ENCODE measurements around the gene DAP. TPM values are rescaled to one million over a fixed set of nuclear protein-coding genes. Genes with fewer than 3 reads are reported as not detected.
"Not testable (repeated sequence)": the region's sequence is repeated elsewhere in the genome, so short reads cannot be mapped to it uniquely, and the experiment has no call there.

The DAP gene
- total RNA-seq, 4 donors from 2014 or later = 33.6 to 71.4 (median 47.9) TPM

GRCh38 chr5:10719965-10720364, 41.1 kb downstream of the DAP start:
- Histone ChIP-seq H3K4me3 (no peak overlapping the region), H3K27me3 (no peaks in the 10 kb centered on the region), H3K9me3 (no peaks in the 10 kb centered on the region), H3K36me3 (no peaks in the 10 kb centered on the region), H3K4me1 (peaks cover 0 to 11% (median 4%) of the 10 kb centered on the region in 4 donors), H3K27ac (no peak overlapping the region)
- WGBS, 2 donors (ENCODE audit: low coverage in 1 of 2) = 83 to 92% methylated on average over 2 of the region's 2 CpGs
- intact Hi-C loops (cut with DNase I; ENCODE audit: low total_unique reads) = no loop called here
- in situ Hi-C loops (cut with MboI; ENCODE audit: low pct_ligation_motif_present in 1 of 4, low pct_unique_long_range_greater_than_20kb in 1 of 4, low sequenced_read_pairs in 3 of 4) = no loop called here
- no peak for TF ChIP-seq POLR2A (IDR thresholded peaks at IDR 0.05)
- TF ChIP-seq CTCF (IDR thresholded peaks at IDR 0.05) = no peak
- no peak for TF ChIP-seq EP300 (IDR thresholded peaks at IDR 0.05; ENCODE audit: low read depth)
- no peak for TF ChIP-seq POLR2AphosphoS5 (IDR thresholded peaks at IDR 0.05)
- DNase-seq = no peak

- DNase-seq; H3K4me1 ChIP-seq; H3K36me3 ChIP-seq; H3K27me3 ChIP-seq; in situ Hi-C loops (cut with MboI; ENCODE audit: low pct_ligation_motif_present in 1 of 4, low pct_unique_long_range_greater_than_20kb in 1 of 4, low sequenced_read_pairs in 3 of 4); H3K9me3 ChIP-seq; H3K27ac ChIP-seq; H3K4me3 ChIP-seq; intact Hi-C loops (cut with DNase I; ENCODE audit: low total_unique reads): not testable (repeated sequence)
- 100% methylated on average over 1 of the region's 1 CpG for WGBS, 2 donors (ENCODE audit: low coverage in 1 of 2)
These were observed 42.4 kb downstream of the DAP start for GRCh38 chr5:10718617-10719016.

GRCh38 chr5:10716825-10717224, 44.2 kb downstream of the DAP start:
- H3K9me3 ChIP-seq; in situ Hi-C loops (cut with MboI; ENCODE audit: low pct_ligation_motif_present in 1 of 4, low pct_unique_long_range_greater_than_20kb in 1 of 4, low sequenced_read_pairs in 3 of 4); DNase-seq; H3K36me3 ChIP-seq; H3K4me3 ChIP-seq; H3K27me3 ChIP-seq; H3K27ac ChIP-seq; H3K4me1 ChIP-seq; intact Hi-C loops (cut with DNase I; ENCODE audit: low total_unique reads): not testable (repeated sequence)
- WGBS, 2 donors (ENCODE audit: low coverage in 1 of 2) = 97 to 100% methylated on average over 3 of the region's 3 CpGs

GRCh38 chr5:10715605-10716290, 45.3 kb downstream of the DAP start:
- in situ Hi-C loops (cut with MboI; ENCODE audit: low pct_ligation_motif_present in 1 of 4, low pct_unique_long_range_greater_than_20kb in 1 of 4, low sequenced_read_pairs in 3 of 4) = no loop called here
- Histone ChIP-seq H3K27me3 (no peaks in the 10 kb centered on the region), H3K4me3 (no peak overlapping the region), H3K36me3 (no peaks in the 10 kb centered on the region), H3K27ac (no peak overlapping the region), H3K9me3 (no peaks in the 10 kb centered on the region), H3K4me1 (no peaks in the 10 kb centered on the region)
- DNase-seq = no peak
- 77 to 89% methylated on average over 9 of the region's 9 CpGs for WGBS, 2 donors (ENCODE audit: low coverage in 1 of 2)
- TF ChIP-seq POLR2AphosphoS5 (IDR thresholded peaks at IDR 0.05) (no peak), EP300 (IDR thresholded peaks at IDR 0.05; ENCODE audit: low read depth) (no peak), POLR2A (IDR thresholded peaks at IDR 0.05) (no peak), CTCF (IDR thresholded peaks at IDR 0.05) (no peak)
- intact Hi-C loops (cut with DNase I; ENCODE audit: low total_unique reads) = no loop called here

GRCh38 chr5:10712574-10713366, 48.3 kb downstream of the DAP start:
- in situ Hi-C loops (cut with MboI; ENCODE audit: low pct_ligation_motif_present in 1 of 4, low pct_unique_long_range_greater_than_20kb in 1 of 4, low sequenced_read_pairs in 3 of 4) = no loop called here

More at GRCh38 chr5:10712574-10713366, 48.3 kb downstream of the DAP start:
- H3K36me3 ChIP-seq = no peaks in the 10 kb centered on the region
- no peak overlapping the region for H3K4me3 ChIP-seq
- no peak overlapping the region for H3K27ac ChIP-seq
- intact Hi-C loops (cut with DNase I; ENCODE audit: low total_unique reads) = loop anchor here (5.0 kb wide), 1 partner anchor 1015 kb away; no protein-coding TSS in a partner anchor
- H3K9me3 ChIP-seq = no peaks in the 10 kb centered on the region
- no peak for DNase-seq
- 86 to 87% methylated on average over 3 to 8 of the region's 8 CpGs for WGBS, 2 donors (ENCODE audit: low coverage in 1 of 2)
- no peak for TF ChIP-seq EP300 (IDR thresholded peaks at IDR 0.05; ENCODE audit: low read depth)
- no peak for TF ChIP-seq CTCF (IDR thresholded peaks at IDR 0.05)
- TF ChIP-seq POLR2A (IDR thresholded peaks at IDR 0.05) = no peak
- no peak for TF ChIP-seq POLR2AphosphoS5 (IDR thresholded peaks at IDR 0.05)
- H3K4me1 ChIP-seq = no peaks in the 10 kb centered on the region
- no peaks in the 10 kb centered on the region for H3K27me3 ChIP-seq

Measured in transverse colon (tissue), 4 donors.